Neural cell (in vitro differentiated cells): Measurements from ENCODE around the gene SLC27A5.

Experiments used
- CTCF ChIP-seq: fragments of 450-650 bp; IDR thresholded peaks from 2 replicates; pipeline ENCODE4 v1.5.1; 2014; ENCODE audit warnings: antibody characterized with exemption, mild to moderate bottlenecking, moderate library complexity; ENCODE audit not compliant: poor library complexity, severe bottlenecking
- EZH2 ChIP-seq: fragments of 200-600, 300-800 bp; shearing (Covaris generic), sonication (generic); IDR thresholded peaks from 2 replicates; pipeline ENCODE4 v1.6.1; 2014; ENCODE audit warnings: antibody characterized with exemption, low read length, borderline replicate concordance, mild to moderate bottlenecking; ENCODE audit not compliant: insufficient read depth, poor library complexity, severe bottlenecking
- RAD21 ChIP-seq: fragments of 450-650 bp; conservative IDR thresholded peaks from 2 replicates; pipeline ENCODE4 v1.6.1; 2014; ENCODE audit warnings: antibody characterized with exemption, mild to moderate bottlenecking, moderate library complexity
- TAF1 ChIP-seq: IDR thresholded peaks from 2 replicates; pipeline ENCODE4 v1.6.1; 2012; ENCODE audit warnings: low read depth
- TF ChIP-seq, protein P1 (sequence below): IDR thresholded peaks from 2 replicates; pipeline ENCODE4 v1.6.1; 2012; ENCODE audit warnings: borderline replicate concordance

- TF ChIP-seq CTCF (no peak), EZH2 (no peak), RAD21 (no peak), TAF1 (no peak)
- TF ChIP-seq, protein P1, sequence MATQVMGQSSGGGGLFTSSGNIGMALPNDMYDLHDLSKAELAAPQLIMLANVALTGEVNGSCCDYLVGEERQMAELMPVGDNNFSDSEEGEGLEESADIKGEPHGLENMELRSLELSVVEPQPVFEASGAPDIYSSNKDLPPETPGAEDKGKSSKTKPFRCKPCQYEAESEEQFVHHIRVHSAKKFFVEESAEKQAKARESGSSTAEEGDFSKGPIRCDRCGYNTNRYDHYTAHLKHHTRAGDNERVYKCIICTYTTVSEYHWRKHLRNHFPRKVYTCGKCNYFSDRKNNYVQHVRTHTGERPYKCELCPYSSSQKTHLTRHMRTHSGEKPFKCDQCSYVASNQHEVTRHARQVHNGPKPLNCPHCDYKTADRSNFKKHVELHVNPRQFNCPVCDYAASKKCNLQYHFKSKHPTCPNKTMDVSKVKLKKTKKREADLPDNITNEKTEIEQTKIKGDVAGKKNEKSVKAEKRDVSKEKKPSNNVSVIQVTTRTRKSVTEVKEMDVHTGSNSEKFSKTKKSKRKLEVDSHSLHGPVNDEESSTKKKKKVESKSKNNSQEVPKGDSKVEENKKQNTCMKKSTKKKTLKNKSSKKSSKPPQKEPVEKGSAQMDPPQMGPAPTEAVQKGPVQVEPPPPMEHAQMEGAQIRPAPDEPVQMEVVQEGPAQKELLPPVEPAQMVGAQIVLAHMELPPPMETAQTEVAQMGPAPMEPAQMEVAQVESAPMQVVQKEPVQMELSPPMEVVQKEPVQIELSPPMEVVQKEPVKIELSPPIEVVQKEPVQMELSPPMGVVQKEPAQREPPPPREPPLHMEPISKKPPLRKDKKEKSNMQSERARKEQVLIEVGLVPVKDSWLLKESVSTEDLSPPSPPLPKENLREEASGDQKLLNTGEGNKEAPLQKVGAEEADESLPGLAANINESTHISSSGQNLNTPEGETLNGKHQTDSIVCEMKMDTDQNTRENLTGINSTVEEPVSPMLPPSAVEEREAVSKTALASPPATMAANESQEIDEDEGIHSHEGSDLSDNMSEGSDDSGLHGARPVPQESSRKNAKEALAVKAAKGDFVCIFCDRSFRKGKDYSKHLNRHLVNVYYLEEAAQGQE, result no peak
These were observed 40.1 kb downstream of the SLC27A5 start for GRCh38 chr19:58471736-58472135.
